OCI-LY3 (cell line): ENCODE results near the gene NT5M.
A peak's percentile ranks its signal among the peaks of the same experiment; 100 is the strongest.

Experiments
- H2AFZ ChIP-seq: fragments of 200-600, 300-600 bp; shearing (Covaris generic); 2 replicates; pipeline ENCODE4 v1.6.0; 2014; ENCODE audit warnings: antibody characterized with exemption, low read depth, low read length
- H3K27ac ChIP-seq: fragments of 200-600, 300-600 bp; sonication (generic); 2 replicates; pipeline ENCODE4 v1.5.1; 2014; ENCODE audit warnings: mild to moderate bottlenecking, low read length, moderate library complexity, mixed read lengths
- H3K27me3 ChIP-seq: fragments of 200-600, 300-600 bp; sonication (generic); 2 replicates; pipeline ENCODE4 v1.6.1; 2014; ENCODE audit warnings: low read depth, low read length, mixed read lengths
- H3K36me3 ChIP-seq: fragments of 200-600, 300-600 bp; sonication (generic); replicated peaks from 2 replicates; pipeline ENCODE3; 2014; ENCODE audit warnings: low read depth, low read length, mixed read lengths
- H3K4me1 ChIP-seq: fragments of 300-600, 200-600 bp; sonication (generic); 2 replicates; pipeline ENCODE4 v1.6.1; 2014; ENCODE audit warnings: low read length, mixed read lengths
- H3K4me2 ChIP-seq: fragments of 200-600, 300-600 bp; sonication (generic); 2 replicates; pipeline ENCODE4 v1.6.1; 2014; ENCODE audit warnings: low read length, mixed read lengths
- H3K4me3 ChIP-seq: fragments of 300-600, 200-600 bp; sonication (generic); 2 replicates; pipeline ENCODE4 v1.5.1; 2014; ENCODE audit warnings: antibody characterized with exemption, mild to moderate bottlenecking, low read length, moderate library complexity
- H3K79me2 ChIP-seq: fragments of 300-600, 200-600 bp; shearing (Covaris generic); 2 replicates; pipeline ENCODE4 v1.6.1; 2014; ENCODE audit warnings: mild to moderate bottlenecking, low read length, mixed read lengths
- H3K9ac ChIP-seq: fragments of 300-600, 200-600 bp; shearing (Covaris generic); 2 replicates; pipeline ENCODE4 v1.6.0; 2014; ENCODE audit warnings: mild to moderate bottlenecking, low read length, moderate library complexity
- H3K9me3 ChIP-seq: fragments of 200-600, 300-600 bp; shearing (Covaris generic); 2 replicates; pipeline ENCODE4 v1.6.1; 2014; ENCODE audit warnings: low read length, mixed read lengths; ENCODE audit not compliant: insufficient read depth
- H4K20me1 ChIP-seq: fragments of 200-600, 300-600 bp; sonication (generic); 2 replicates; pipeline ENCODE4 v1.6.1; 2016; ENCODE audit warnings: low read length, mixed read lengths; ENCODE audit not compliant: insufficient read depth
- EZH2phosphoT487 ChIP-seq: fragments of 200-600 bp; shearing (Covaris generic); IDR thresholded peaks from 2 replicates; pipeline ENCODE4 v1.6.1; 2018; ENCODE audit warnings: antibody characterized with exemption, mixed run types, low read depth
- TF ChIP-seq, protein P1 (sequence below): fragments of 200-600, 300-600 bp; sonication (generic); IDR thresholded peaks from 2 replicates; pipeline ENCODE4 v1.5.1; 2014; ENCODE audit warnings: antibody characterized with exemption, low read length, low read depth

NT5M gene

DNA sequence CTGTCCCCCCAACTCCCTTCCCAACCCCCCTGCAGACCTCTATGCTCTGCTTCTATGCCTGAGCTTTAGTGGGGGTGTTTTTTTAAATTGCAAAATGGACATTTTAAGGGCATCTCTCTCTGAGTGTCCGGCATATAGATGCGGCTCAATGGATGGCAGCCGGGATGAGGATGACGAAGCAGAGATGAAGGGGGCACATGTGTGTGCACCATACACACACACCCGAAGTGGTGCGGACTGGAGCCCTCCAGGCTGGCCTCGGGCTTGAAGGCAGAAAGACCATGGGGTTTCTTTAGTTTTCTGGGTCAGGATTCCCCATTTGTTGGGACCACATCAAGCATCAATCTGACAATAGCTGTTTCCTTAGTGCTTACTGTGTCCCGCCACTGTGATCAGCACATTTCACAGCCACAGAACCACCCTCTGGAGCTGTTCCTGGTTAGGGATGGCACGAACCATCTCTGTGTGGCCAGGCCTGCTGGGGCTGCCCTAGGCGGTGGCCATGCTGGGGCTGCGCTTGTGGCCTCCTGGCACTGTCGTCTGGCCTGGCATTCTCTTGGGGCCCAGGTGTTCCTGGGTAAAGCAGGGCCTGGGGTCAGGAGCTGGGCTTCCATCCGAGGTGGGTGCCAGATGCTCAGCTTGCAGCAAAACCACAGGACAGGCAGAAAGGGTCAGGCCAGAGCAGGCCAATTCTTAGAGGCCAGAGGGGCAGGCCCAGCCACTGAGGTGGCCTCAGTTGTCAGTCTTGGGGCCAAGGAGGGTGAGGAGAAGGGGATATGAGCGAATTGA lies 49.9 kb downstream of the NT5M start:
- Histone ChIP-seq H3K9ac (no peak overlapping the region), H3K4me1 (peaks cover 9% of the 10 kb centered on the region; the same call in 1 of the 2 replicates), H3K4me3 (no peak overlapping the region), H3K36me3 (no peaks in the 10 kb centered on the region), H3K9me3 (no peaks in the 10 kb centered on the region), H3K4me2 (no peak overlapping the region), H2AFZ (no peak overlapping the region), H4K20me1 (no peaks in the 10 kb centered on the region), H3K27ac (no peak overlapping the region), H3K27me3 (no peaks in the 10 kb centered on the region), H3K79me2 (no peaks in the 10 kb centered on the region)
- TF ChIP-seq EZH2phosphoT487, result no peak
- TF ChIP-seq, protein P1, sequence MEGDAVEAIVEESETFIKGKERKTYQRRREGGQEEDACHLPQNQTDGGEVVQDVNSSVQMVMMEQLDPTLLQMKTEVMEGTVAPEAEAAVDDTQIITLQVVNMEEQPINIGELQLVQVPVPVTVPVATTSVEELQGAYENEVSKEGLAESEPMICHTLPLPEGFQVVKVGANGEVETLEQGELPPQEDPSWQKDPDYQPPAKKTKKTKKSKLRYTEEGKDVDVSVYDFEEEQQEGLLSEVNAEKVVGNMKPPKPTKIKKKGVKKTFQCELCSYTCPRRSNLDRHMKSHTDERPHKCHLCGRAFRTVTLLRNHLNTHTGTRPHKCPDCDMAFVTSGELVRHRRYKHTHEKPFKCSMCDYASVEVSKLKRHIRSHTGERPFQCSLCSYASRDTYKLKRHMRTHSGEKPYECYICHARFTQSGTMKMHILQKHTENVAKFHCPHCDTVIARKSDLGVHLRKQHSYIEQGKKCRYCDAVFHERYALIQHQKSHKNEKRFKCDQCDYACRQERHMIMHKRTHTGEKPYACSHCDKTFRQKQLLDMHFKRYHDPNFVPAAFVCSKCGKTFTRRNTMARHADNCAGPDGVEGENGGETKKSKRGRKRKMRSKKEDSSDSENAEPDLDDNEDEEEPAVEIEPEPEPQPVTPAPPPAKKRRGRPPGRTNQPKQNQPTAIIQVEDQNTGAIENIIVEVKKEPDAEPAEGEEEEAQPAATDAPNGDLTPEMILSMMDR, result no peak

DNA sequence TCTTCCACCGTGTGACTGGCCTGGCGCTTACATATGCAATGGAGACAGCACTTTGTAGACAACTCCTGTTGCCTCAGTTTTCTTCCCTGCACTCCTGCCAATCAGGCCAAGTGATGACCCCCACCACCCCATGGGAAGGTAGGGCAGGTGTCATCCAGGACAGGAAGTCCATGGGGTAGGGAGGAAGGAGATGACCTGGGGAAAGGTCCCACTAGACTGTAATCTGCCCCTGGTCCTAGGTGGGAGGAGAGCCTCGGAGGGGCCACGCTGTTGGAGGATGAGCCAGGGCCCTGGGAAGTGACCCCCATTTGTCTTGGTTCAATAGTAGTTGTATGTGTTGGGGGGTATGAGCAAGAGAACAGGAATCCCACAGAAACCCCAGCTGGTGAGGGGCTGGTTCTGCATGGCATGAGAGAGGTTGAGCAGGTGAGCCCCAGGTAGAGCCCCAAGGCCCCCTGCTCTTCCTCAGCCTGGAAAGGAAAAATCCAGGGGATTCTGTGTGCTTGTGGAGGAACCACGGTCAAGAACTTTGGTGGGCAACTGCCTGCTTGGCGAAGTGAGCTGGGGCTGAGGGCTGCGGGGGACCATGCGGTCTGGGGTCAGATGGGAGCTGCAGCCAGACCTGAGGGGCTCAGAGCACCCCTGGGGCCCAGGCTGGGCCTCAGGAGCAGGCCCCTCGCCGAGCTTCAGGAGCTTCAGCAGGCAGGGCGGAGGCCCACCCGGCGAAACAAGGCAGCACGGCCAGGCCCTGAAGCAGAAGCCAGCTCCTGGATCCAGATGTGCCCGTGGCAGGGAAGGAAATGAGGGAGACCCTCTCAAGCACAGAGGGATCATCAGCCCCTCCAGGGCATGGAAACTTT lies 50.7 kb downstream of the NT5M start:
- Histone ChIP-seq H3K4me2 (no peak overlapping the region), H3K4me1 (peaks cover 9% of the 10 kb centered on the region; the same call in 1 of the 2 replicates), H3K27ac (no peak overlapping the region), H3K27me3 (no peaks in the 10 kb centered on the region), H4K20me1 (no peaks in the 10 kb centered on the region), H2AFZ (no peak overlapping the region), H3K4me3 (no peak overlapping the region), H3K36me3 (no peaks in the 10 kb centered on the region), H3K79me2 (no peaks in the 10 kb centered on the region), H3K9me3 (no peaks in the 10 kb centered on the region), H3K9ac (no peak overlapping the region)
- TF ChIP-seq EZH2phosphoT487, result no peak
- TF ChIP-seq, protein P1, result no peak

DNA sequence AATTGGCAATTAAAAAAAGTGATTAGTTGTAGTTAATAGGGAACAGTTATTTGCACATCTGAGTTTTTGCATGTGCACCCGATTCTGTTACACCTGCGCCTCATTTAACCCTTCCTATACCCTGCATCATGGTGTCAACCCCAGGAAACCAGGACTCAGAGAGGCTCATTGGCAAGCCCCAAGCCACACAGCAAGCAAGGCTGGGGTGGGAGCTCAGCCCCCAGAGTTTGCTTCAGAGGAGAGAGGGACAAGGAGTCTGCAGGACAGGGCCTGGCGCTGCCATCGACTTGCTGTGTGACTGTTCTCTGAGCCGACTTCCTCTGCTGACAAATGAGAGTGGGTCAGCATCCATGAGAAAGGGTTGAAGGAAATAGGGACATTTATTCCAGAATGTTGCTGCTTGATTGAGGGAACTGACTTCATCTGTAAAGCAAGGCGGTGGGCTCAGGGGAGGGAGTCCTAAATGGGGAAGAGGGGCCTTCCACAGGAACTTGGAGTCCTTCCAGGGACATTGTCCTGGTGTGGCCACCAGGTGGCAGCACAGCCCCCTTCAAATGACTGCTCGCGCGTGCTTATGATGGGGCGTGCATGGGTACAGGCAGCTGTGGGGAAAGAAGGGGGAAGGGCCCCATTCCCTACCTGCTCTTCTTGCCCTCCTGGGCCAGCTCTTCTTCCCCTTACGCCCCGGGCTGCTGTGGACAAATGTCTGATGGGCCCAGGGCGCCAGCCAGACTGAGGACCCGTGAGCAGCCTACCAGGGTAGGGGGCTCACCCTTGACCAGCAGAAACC lies 51.6 kb downstream of the NT5M start:
- Histone ChIP-seq H3K9ac (no peak overlapping the region), H3K27ac (no peak overlapping the region), H2AFZ (peak overlapping the region; percentile 67; the same call in 1 of the 2 replicates), H3K4me3 (peak overlapping the region; percentile 44), H3K4me1 (peaks cover 9% of the 10 kb centered on the region; the same call in 1 of the 2 replicates), H3K9me3 (no peaks in the 10 kb centered on the region), H3K4me2 (peak overlapping the region; percentile 69), H4K20me1 (no peaks in the 10 kb centered on the region), H3K27me3 (no peaks in the 10 kb centered on the region), H3K79me2 (no peaks in the 10 kb centered on the region), H3K36me3 (no peaks in the 10 kb centered on the region)
- no peak for TF ChIP-seq EZH2phosphoT487
- TF ChIP-seq, protein P1, result peak; percentile 74
